Ramos (cell line): ENCODE data around the gene NPPB.

Source experiments
- in situ Hi-C: fragments of 300-500 bp; cut with MboI; formaldehyde crosslinking; loops from one replicate; pipeline ENCODE4 v1.14.3; 2022; ENCODE audit warnings: low sequenced_read_pairs; ENCODE audit not compliant: unreplicated experiment

The NPPB gene

DNA sequence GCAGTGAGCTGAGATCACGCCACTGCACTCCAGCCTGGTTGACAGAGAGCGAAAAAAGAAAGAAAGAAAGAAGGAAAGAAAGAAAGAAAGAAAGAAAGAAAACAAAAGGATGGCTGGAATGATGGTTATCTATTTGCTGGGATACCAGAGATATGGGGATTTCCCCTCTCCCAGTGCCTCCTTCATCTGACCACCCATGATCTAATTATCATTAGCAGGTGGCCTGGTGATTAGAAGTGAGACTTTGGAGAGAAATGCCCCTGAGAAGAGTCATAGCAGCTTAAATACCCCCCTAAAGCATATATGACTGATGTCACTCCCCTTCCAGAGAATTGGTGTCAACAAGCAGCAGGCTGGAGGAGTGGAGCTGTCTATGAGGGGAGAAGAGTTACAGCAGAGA, 1.3 kb upstream of the NPPB start:
- in situ Hi-C loops, result no loop called here

DNA sequence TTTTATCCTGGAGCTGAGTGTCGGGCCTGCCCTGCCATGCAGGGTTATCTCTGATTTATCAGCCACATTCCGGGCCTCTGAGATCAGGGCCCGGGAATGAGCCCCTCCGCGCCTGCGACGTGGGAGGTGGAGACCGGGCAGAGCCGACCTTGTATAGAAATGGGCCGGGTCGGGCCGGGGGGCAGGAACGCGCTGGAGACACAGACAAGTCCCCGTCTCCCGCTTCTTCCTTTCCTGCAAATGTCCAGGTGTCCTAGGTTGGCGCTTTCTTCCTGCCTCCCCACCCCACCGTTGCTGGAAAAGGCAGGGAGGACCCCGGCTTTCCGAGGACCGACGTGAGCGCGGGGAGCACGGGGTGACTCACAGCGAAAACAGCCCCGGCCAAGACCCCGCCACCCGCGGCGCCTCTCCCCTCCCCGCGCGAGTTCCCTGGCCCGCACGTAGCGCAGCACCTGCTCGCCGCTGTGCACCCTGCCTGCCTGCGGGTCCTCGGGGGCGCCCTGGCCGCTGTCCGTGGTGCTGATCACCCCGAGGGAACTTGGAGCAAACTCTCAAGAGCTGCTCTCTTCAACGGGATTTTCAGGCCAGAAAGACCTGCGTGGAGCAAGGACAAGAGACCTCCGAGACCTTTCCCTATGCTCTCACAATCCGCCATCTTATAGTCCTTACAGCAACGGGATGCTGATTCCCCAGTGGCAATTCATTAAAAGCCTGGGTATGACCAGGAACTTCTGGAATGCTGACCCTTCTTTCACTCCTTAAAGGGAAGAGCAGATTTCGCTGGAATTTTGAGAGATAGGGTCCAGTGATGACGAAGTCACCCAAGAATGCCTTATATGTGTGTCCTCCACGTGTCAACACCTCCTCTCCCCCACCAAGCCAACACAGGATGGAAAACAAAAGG, 475 bp upstream of the NPPB start:
- in situ Hi-C loops, result no loop called here

- in situ Hi-C loops, result no loop called here
These were observed 587 bp downstream of the NPPB start for GRCh38 chr1:11858158-11858557.

DNA sequence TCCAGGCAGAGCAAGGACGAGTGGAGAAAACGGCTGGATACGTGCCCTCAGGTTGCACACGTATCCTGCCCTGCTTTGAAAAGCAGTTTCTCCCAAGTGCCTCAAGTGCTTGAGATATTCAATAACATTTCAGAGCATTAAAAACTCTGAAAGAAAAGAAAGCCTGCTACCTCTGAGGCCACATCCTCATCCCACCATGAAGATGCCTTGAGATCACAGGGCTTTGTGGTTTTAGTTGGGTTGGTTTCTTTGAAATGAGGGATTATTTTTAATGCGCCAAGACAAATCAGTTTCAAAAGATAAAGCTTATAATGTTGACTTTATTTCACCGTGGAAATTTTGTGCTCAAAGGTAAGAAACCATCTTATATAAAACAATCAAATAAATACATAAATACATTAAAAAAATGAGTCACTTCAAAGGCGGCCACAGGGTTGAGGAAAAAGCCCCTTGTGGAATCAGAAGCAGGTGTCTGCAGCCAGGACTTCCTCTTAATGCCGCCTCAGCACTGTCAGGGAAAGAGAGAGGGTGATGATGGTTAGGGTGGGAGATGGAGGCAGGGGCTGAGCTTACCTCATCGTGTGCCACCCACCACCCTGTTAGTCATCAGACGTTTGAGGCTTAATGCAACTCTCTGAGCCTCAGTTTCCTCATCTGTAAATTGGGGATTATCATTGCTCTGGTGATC, 1.4 kb downstream of the NPPB start:
- in situ Hi-C loops, result no loop called here

- in situ Hi-C loops, result no loop called here
These were observed 2.0 kb downstream of the NPPB start for GRCh38 chr1:11856698-11857097.

DNA sequence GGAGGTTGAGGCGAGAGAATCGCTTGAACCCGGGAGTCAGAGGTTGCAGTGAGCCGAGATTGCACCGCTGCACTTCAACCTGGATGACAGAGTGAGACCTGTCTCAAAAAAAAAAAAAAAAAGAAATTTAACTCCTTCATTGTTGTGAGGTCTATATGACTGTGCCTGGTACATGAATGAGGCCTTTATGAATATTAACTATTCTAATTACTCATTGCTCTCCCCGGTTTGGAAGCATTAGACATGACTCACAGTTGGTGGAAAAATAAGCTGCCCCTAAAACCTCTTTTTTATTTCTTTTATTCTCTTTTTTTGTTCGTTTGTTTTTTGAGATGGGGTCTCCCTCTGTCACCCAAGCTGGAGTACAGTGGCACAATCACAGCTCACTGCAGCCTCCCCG, 3.3 kb downstream of the NPPB start:
- in situ Hi-C loops, result no loop called here

GRCh38 chr1:11854519-11854918, 4.2 kb downstream of the NPPB start:
- in situ Hi-C loops, result no loop called here

DNA sequence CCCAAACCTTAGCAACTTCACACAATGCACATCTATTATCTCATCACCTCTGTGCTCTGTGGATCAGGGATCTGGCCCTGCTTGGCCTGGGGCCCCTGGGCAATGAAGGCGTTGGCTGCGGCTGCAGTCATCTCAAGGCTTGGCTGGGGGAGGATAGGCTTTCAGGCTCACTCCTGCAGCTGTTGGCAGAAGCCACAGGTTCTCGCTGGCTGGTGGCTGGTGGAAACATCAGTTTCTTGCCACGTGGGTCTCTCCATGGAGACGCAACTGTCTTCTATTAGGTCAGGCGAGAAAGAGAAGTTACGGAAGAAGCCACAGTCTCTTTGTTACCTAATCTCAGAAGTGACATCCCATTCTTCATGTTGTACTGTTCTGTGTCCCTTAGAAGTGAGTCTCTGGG, 7.6 kb downstream of the NPPB start:
- in situ Hi-C loops, result no loop called here

DNA sequence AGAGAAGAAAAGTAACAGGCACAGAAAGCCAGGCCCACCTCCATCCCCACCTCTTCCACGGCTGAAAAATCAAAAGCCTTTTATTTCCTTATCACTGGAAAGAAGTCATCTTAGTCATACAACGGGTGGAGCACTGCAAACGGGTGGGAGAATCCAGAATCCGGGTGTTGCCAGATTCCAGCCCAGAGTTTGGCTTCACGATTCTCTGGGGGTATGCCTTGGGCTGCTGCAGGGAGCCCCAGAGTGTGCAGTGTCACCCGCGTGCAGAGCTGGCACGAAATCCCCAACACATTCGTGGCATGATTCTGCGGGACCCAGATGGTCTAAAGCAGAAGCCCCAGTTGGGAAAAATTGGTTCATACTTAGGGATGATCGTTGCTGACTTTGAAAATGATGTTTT, 8.6 kb downstream of the NPPB start:
- in situ Hi-C loops, result no loop called here

DNA sequence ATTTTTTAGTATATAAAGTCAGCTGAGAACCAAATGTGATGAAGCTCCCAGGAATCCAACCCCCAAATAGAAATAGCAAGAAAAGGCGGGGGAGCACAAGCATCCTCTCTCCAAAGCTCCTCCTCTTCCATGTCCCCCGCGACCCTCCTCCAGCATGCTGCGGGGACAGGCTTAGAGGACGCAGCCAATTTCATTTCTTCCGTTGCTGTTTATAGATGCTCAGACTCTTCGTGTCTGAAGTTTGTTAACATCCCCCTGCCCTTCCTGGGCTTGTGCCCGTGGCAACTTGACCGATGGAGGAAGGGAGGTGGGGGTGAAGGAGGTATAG, 10.4 kb downstream of the NPPB start:
- in situ Hi-C loops, result no loop called here

GRCh38 chr1:11847667-11848372, 10.9 kb downstream of the NPPB start, which contains the start of gene NPPA:
NPPA (minus strand) TSS chr1:11847783; CDS start chr1:11847684, 99 bp downstream.
- in situ Hi-C loops, result no loop called here

GRCh38 chr1:11845641-11846335, 13.0 kb downstream of the NPPB start:
- in situ Hi-C loops, result no loop called here

- in situ Hi-C loops, result loop anchor here (5.0 kb wide), 1 partner anchor 45 kb away; no protein-coding TSS in a partner anchor
These were observed 16.3 kb downstream of the NPPB start for GRCh38 chr1:11842154-11843041.

- in situ Hi-C loops, result loop anchor here (5.0 kb wide), 1 partner anchor 46 kb away; no protein-coding TSS in a partner anchor
These were observed 17.2 kb downstream of the NPPB start for GRCh38 chr1:11841245-11842153.

DNA sequence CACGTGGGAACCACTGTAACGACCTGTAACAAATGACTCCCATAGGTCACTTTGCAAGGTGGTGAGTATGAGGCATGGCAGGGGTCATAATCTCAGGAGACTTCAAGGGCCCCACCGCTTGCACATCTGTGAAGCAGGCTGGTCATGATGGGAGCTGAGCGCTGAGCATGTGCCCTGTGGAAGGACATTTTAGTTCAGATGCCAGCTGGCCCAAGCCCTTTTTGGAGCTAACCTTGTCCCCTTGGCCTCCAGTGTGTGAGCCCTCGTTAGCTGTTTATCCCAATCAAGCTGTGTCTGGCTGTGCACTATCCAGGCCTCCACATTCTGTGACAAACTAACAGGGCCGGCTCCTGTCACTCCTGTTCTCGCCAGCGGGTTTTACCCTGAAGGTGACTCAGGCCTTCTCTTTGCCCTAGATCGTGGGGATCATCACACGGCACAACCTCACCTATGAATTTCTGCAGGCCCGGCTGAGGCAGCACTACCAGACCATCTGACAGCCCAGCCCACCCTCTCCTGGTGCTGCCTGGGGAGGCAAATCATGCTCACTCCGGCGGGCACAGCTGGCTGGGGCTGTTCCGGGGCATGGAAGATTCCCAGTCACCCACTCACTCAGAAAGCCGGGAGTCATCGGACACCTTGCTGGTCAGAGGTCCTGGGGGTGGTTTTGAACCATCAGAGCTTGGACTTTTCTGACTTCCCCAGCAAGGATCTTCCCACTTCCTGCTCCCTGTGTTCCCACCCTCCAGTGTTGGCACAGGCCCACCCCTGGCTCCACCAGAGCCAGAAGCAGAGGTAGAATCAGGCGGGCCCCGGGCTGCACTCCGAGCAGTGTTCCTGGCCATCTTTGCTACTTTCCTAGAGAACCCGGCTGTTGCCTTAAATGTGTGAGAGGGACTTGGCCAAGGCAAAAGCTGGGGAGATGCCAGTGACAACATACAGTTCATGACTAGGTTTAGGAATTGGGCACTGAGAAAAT, 18.7 kb downstream of the NPPB start:
- in situ Hi-C loops, result loop anchor here (5.0 kb wide), 2 partner anchors 47 to 132 kb away; no protein-coding TSS in a partner anchor

- in situ Hi-C loops, result loop anchor here (5.0 kb wide), 1 partner anchor 134 kb away; no protein-coding TSS in a partner anchor
These were observed 20.1 kb downstream of the NPPB start for GRCh38 chr1:11838349-11839272.
